IPS-15b (cell line): Measurements from ENCODE around the gene LRCH2.
"Not testable (repeated sequence)": the region's sequence is repeated elsewhere in the genome, so short reads cannot be mapped to it uniquely, and the experiment has no call there.

ENCODE experiments used
- H3K27me3 ChIP-seq: one replicate; pipeline ENCODE4 v1.6.1; 2013; ENCODE audit warnings: low read length; ENCODE audit not compliant: control insufficient read depth, insufficient read depth
- H3K36me3 ChIP-seq: one replicate; pipeline ENCODE4 v1.6.1; 2013; ENCODE audit warnings: low read length; ENCODE audit not compliant: control insufficient read depth, insufficient read depth
- H3K4me1 ChIP-seq: one replicate; pipeline ENCODE4 v1.6.1; 2013; ENCODE audit warnings: mild to moderate bottlenecking, low read length; ENCODE audit not compliant: control insufficient read depth, insufficient read depth
- H3K4me3 ChIP-seq: one replicate; pipeline ENCODE4 v1.5.1; 2013; ENCODE audit warnings: low read depth, low read length
- H3K9ac ChIP-seq: one replicate; pipeline ENCODE4 v1.6.1; 2013; ENCODE audit warnings: low read depth, mild to moderate bottlenecking, low read length
- H3K9me3 ChIP-seq: one replicate; pipeline ENCODE4 v1.6.1; 2013; ENCODE audit warnings: mild to moderate bottlenecking, low read length; ENCODE audit not compliant: control insufficient read depth, insufficient read depth

LRCH2 gene

DNA sequence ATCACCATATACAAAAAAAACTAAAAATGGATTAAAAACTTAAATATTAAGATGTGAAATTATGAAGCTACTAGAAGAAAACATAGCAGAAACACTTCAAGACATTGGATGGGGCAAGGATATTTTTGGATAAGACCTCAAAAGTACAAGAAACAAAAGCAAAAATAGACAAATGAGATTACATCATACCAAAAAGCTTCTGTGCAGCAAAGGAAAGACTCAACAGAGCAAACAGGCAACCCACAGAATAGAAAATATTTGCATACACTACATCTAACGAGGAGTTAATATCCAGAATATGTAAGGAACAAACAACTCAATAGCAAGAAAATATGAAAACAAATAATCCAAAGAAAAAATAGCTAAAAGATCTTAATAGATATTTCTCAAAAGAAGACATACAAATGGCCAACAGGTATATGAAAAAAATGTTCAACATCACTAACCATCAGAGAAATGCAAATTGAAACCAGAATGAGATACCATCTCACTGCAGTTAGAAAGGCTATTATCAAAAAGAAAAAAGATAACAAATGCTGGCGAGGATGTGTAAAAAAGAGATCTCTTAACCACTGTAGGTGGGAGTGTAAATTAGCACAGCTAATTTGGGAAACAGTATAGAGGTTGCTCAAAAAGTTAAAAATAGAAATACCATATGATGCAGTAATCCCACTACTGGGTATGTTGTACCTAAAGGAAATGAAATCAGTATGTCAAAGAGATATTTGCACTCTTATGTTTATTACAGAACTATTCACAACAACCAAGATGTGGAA is 17.8 kb upstream of the LRCH2 start:
- no peaks in the 10 kb centered on the region for H3K9me3 ChIP-seq
- no peak overlapping the region for H3K4me3 ChIP-seq
- no peaks in the 10 kb centered on the region for H3K36me3 ChIP-seq
- H3K9ac ChIP-seq = no peak overlapping the region
- no peaks in the 10 kb centered on the region for H3K4me1 ChIP-seq
- no peaks in the 10 kb centered on the region for H3K27me3 ChIP-seq

DNA sequence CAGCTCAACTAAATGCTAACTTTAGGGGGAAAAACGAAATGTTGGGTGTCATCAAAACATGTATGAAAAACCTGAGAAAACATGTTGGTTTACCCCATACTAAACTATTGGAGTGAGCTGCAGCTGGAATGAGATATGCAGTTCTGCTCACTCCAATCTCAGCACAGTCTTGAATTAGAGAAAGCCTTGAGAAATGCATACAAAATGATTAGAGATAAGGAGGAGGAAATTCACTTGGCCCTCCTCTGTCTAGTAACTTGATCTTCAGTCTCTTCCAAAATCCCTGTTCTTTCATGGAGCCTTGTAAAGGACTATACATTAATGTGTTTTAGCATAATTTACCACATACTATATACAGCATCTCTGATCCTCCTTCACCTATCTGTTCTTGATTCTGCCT is 3.2 kb upstream of the LRCH2 start:
- peaks cover 2% of the 10 kb centered on the region for H3K4me1 ChIP-seq
- no peaks in the 10 kb centered on the region for H3K27me3 ChIP-seq
- no peak overlapping the region for H3K9ac ChIP-seq
- no peaks in the 10 kb centered on the region for H3K9me3 ChIP-seq
- H3K36me3 ChIP-seq = no peaks in the 10 kb centered on the region
- no peak overlapping the region for H3K4me3 ChIP-seq

DNA sequence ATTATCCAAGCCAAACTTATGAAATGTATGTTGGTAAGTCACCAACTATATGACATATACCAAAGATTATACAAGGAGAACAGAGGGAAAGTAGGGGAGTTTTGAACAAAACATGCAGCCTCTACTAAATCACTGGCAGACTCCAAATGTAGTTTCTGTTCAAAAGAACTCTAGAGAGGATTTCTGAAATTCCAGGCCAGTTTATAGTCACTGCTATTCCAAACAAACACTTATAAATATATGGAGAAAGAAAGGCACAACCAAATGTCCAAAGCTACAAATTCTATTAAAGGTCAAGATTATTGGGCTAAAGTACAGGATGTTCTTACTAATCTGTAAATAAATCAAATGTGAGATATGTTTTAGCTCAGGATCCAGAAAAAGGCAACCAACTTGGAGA is 2.7 kb upstream of the LRCH2 start:
- H3K9me3 ChIP-seq = no peaks in the 10 kb centered on the region
- no peaks in the 10 kb centered on the region for H3K27me3 ChIP-seq
- no peaks in the 10 kb centered on the region for H3K36me3 ChIP-seq
- H3K9ac ChIP-seq = no peak overlapping the region
- H3K4me1 ChIP-seq = peaks cover 2% of the 10 kb centered on the region
- no peak overlapping the region for H3K4me3 ChIP-seq

DNA sequence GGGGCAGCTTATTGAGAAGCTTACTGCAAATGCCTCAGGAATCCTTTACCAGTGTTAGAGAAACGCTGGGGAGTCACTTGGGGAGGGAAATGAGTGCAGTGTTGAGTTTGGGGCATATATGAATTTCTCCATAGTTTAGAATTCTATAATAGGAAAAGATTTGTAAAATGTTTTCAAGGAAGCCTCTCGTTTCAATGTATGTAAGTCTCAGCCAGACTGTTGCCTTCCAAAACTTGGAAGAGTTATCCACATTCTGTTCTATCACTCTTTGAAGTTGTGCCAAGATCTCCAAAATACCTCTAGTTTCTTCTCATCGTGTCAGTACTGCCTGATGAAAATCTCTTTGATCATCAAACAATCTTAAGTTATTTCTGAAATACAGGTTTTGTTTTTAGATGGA is 565 bp upstream of the LRCH2 start:
- no peaks in the 10 kb centered on the region for H3K27me3 ChIP-seq
- H3K4me3 ChIP-seq = peak overlapping the region; percentile 70
- H3K9ac ChIP-seq = no peak overlapping the region

DNA sequence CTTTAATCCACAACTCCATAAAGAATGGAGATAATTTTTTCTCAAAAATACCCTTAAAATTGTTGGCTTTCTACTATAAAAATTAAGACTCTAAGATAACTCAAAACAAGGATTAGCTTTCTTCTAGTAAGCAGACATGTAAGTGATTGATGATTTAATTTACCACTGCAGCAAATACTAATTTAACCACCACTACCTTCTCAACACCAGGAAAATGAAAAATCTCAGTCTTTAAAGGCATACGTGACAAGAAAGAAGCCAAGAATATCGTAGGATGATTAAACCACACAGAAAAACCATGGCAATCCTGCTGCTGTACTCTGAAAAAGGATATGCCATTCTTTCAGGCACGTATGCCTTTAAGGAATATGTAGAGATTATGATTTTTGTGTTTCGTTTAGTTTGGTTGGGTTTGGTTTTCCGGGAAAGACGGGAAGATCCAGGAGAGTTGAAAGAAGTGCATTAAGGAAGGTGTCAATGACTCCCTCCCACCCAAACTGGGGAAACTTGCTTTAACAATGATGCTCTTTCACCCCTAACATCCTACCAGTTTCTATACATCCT is 881 bp downstream of the LRCH2 start:
- Histone ChIP-seq H3K9ac (peak overlapping the region; percentile 28), H3K36me3 (no peaks in the 10 kb centered on the region), H3K4me3 (peak overlapping the region; percentile 70), H3K9me3 (no peaks in the 10 kb centered on the region), H3K27me3 (no peaks in the 10 kb centered on the region), H3K4me1 (peaks cover 17% of the 10 kb centered on the region)

More for the DNA sequence above, 565 bp upstream of the LRCH2 start:
- Histone ChIP-seq H3K9me3 (no peaks in the 10 kb centered on the region), H3K4me1 (peaks cover 15% of the 10 kb centered on the region), H3K36me3 (no peaks in the 10 kb centered on the region)

DNA sequence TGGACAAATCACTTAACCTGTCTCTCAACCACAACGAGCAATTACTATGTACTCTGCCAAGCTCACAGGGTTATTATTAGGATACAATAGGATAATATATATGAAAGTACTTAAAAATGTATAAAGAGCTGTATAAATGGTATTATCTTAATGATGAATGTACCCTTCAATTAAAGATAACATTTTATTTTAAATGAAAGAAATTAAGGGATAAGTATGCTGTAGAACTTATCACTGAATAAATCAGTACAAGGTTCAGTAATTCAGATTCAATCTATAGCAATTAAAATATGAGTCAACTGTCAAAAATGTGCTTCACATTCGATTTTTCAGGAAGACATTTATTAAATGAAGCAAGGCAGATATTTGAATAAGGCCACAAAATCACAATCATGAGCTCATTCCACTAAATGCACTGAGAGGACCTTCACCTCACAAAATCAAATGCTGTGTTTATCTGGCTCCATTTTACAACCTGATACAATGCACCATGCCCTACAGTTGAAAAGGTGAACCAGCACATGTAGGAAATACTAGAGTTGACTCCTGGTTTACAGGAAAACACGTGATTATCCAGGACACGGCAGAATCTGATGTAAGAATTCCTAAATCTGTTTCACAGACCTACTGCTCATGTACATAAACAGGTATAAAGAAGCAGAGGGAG is 4.4 kb downstream of the LRCH2 start:
- Histone ChIP-seq H3K9ac (no peak overlapping the region), H3K36me3 (no peaks in the 10 kb centered on the region), H3K9me3 (no peaks in the 10 kb centered on the region), H3K4me1 (peaks cover 18% of the 10 kb centered on the region), H3K4me3 (no peak overlapping the region), H3K27me3 (no peaks in the 10 kb centered on the region)

DNA sequence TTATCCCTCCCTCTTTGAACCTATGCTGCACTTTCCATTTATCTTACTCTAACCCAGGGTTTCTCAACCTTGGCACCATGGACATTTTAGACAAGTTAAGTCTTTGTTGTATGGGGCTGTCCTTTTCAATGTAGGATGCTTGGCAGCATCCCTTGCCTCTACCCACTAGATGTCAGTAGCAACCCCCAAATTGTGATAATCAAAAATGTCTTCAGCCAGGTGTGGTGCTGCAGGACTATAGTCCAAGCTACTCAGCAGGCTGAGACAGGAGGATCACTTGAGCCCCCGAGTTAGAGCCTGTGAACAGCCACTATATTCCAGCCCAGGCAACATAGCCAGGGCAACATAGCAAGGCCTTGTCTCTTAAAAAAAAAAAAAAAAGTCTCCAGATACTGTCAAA is 7.0 kb downstream of the LRCH2 start:
- no peak overlapping the region for H3K9ac ChIP-seq
- H3K4me3 ChIP-seq = no peak overlapping the region
- peaks cover 18% of the 10 kb centered on the region for H3K4me1 ChIP-seq
- H3K9me3 ChIP-seq = no peaks in the 10 kb centered on the region
- H3K27me3 ChIP-seq = no peaks in the 10 kb centered on the region
- no peaks in the 10 kb centered on the region for H3K36me3 ChIP-seq

DNA sequence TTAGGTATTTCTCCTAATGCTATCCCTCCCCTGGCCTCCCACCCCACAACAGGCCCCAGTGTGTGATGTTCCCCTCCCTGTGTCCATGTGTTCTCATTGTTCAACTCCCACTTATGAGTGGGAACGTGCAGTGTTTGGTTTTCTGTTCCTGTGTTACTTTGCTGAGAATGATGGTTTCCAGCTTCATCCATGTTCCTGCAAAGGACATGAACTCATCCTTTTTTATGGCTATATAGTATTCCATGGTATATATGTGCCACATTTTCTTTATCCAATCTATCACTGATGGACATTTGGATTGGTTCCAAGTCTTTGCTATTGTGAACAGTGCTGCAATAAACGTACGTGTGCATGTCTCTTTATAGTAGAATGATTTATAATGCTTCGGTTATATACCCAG is 16.6 kb downstream of the LRCH2 start:
- H3K4me3 ChIP-seq, H3K9me3 ChIP-seq, H3K36me3 ChIP-seq, H3K4me1 ChIP-seq, H3K27me3 ChIP-seq, H3K9ac ChIP-seq: not testable (repeated sequence)

DNA sequence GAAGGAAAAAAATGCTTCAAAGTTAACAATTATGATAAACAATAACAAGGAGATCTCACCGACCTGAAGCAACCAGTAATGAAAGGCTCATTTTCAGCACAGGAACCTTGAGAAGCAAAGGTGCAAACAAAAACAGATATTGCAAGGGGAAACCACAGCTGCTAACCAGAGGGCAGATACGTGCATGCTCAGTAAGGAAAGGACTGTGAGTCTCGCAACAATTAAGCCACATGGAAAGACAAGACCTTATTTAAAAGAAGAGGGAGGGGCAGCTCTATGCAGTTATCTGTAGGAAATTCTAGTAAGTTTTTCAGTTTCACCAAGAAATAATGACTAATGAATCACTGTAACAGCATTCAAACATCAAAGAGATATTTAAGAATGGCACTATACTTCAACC is 19.3 kb downstream of the LRCH2 start:
- H3K4me1 ChIP-seq = no peaks in the 10 kb centered on the region
- H3K9me3 ChIP-seq = peaks cover 4% of the 10 kb centered on the region
- H3K36me3 ChIP-seq = no peaks in the 10 kb centered on the region
- no peak overlapping the region for H3K4me3 ChIP-seq
- no peaks in the 10 kb centered on the region for H3K27me3 ChIP-seq
- H3K9ac ChIP-seq = no peak overlapping the region

DNA sequence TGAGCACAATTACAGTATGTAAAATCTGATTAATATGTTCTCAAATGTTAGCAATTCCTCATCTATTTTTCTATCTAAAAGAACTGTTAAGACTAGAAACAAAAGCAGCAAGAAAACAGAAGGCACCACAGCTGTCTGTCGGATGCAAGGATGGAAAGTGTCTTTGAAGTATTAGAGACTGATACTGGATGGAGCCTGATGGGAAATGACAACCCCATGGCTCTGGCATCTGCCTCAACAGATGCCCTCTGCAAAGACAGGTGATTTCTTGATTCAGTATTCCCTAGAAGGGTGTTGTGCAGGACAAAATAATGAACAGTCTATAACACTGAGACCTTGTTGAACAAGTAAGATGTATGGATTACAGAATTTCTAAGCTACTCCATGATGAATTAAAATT is 19.7 kb downstream of the LRCH2 start:
- H3K9ac ChIP-seq = no peak overlapping the region
- H3K27me3 ChIP-seq = no peaks in the 10 kb centered on the region
- H3K9me3 ChIP-seq = peaks cover 4% of the 10 kb centered on the region
- no peaks in the 10 kb centered on the region for H3K36me3 ChIP-seq
- H3K4me1 ChIP-seq = no peaks in the 10 kb centered on the region
- H3K4me3 ChIP-seq = no peak overlapping the region

DNA sequence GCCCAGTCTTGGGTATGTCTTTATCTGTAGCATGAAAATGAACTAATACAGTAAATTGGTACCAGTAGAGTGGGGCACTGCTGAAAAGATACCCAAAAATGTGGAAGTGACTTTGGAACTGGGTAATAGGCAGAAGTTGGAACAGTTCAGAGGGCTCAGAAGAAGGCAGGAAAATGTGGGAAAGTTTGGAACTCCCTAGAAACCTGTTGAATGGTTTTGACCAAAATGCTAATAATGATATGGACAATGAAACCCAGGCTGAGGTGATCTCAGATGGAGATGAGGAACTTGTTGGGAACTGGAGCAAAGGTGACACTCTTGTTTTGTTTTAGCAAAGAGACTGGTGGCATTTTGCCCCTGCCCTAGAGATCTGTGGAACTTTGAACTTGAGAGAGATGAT is 24.3 kb downstream of the LRCH2 start:
- H3K4me1 ChIP-seq, H3K9ac ChIP-seq, H3K36me3 ChIP-seq, H3K9me3 ChIP-seq, H3K4me3 ChIP-seq, H3K27me3 ChIP-seq: not testable (repeated sequence)

DNA sequence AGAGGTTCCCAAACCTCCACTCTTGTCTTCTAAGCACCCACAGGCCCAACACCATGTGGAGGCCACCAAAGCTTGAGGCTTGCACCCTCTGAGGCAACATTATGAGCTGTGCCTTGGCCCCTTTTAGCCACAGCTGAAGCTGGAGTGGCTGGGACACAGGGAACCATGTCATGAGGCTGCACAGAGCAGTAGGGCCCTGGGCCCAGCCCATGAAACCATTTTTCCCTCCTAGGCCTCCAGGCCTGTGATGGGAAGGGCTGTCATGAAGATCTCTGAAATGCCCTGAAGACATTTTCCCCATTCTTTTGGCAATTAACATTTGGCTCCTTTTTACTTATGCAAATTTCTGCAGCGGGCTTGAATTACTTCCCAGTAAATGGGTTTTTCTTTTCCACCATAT is 29.9 kb downstream of the LRCH2 start:
- H3K36me3 ChIP-seq = no peaks in the 10 kb centered on the region

More for the DNA sequence above, 29.9 kb downstream of the LRCH2 start:
- Histone ChIP-seq H3K4me1 (no peaks in the 10 kb centered on the region), H3K9me3 (peaks cover 7% of the 10 kb centered on the region), H3K4me3 (no peak overlapping the region), H3K9ac (no peak overlapping the region), H3K27me3 (no peaks in the 10 kb centered on the region)
